T-cell (primary cell): ENCODE measurements around the gene RPL37. TPM values are rescaled to one million over a fixed set of nuclear protein-coding genes. Genes with fewer than 3 reads are reported as not detected.
"Not testable (repeated sequence)": the region's sequence is repeated elsewhere in the genome, so short reads cannot be mapped to it uniquely, and the experiment has no call there.

ENCODE experiments used
- ATAC-seq, 4 experiments: fragments of 200-7000 bp in 3 of 4; fragments of 150-1000 bp in 1 of 4; cut with Tn5 transposase; replicated peaks in 1 of 4; 1 replicate in 3 of 4; 2 replicates in 1 of 4; pipeline ENCODE4 v1.10.0; 2021; ENCODE audit warnings: moderate library complexity in 3 of 4, mild to moderate bottlenecking in 2 of 4, moderate number of reproducible peaks in 1 of 4
- CTCF ChIA-PET, 2 donors: fragments of 300-600 bp; sonication (Branson Sonifier 250); formaldehyde crosslinking; loops; one replicate each; lab custom pipeline; 2022; ENCODE audit warnings: antibody characterized with exemption in 2 of 2; lab: Charles Lee
- POLR2A ChIA-PET, 2 donors: fragments of 300-600 bp; sonication (Branson Sonifier 250); formaldehyde crosslinking; loops; one replicate each; lab custom pipeline; 2022; ENCODE audit warnings: antibody characterized with exemption in 2 of 2; lab: Charles Lee
- DNase-seq, 35 experiments: peaks; one replicate each; pipeline versions ENCODE4 v3.0.0 to v3.0.0-alpha.2; 2013 to 2023
- H3K27ac ChIP-seq: one replicate; pipeline ENCODE4 v1.5.1; 2013; ENCODE audit warnings: low read length
- H3K27me3 ChIP-seq, 2 experiments: replicated peaks in 1 of 2; 1 replicate in 1 of 2; 2 replicates in 1 of 2; pipeline versions ENCODE4 v1.6.1 to v1.7.0; 2013; ENCODE audit warnings: low read length in 1 of 2, mixed read lengths in 1 of 2; ENCODE audit not compliant: control insufficient read depth in 2 of 2, insufficient read depth in 2 of 2; ENCODE audit errors: extremely low read depth in 1 of 2
- H3K36me3 ChIP-seq, 2 donors: 1 replicate in 1 of 2; 2 replicates in 1 of 2; pipeline versions ENCODE4 v1.6.1 to v1.7.0; 2013; ENCODE audit warnings: low read length in 1 of 2; ENCODE audit not compliant: control insufficient read depth in 2 of 2, insufficient read depth in 1 of 2; ENCODE audit errors: extremely low read depth in 1 of 2
- H3K4me1 ChIP-seq, 2 experiments: 1 replicate in 1 of 2; 2 replicates in 1 of 2; pipeline versions ENCODE4 v1.6.1 to v1.7.0; 2013; ENCODE audit warnings: low read length in 2 of 2, mixed read lengths in 1 of 2; ENCODE audit not compliant: insufficient read depth in 2 of 2, control insufficient read depth in 1 of 2; ENCODE audit errors: extremely low read depth in 1 of 2
- H3K4me3 ChIP-seq, 2 donors: 1 replicate in 1 of 2; 2 replicates in 1 of 2; pipeline versions ENCODE4 v1.5.1 to v1.7.0; 2013; ENCODE audit warnings: mild to moderate bottlenecking in 2 of 2, low read length in 1 of 2, moderate library complexity in 1 of 2; ENCODE audit not compliant: control insufficient read depth in 1 of 2; ENCODE audit errors: extremely low read depth in 1 of 2
- H3K9me3 ChIP-seq: 2 replicates; pipeline ENCODE4 v1.7.0; 2013
- H3K27ac Mint-ChIP-seq, 2 donors: one replicate each; pipeline ENCODE4 v1.8.0; 2020 to 2021; ENCODE audit warnings: mild to moderate bottlenecking in 2 of 2, mixed read lengths in 2 of 2
- H3K27me3 Mint-ChIP-seq, 2 donors: one replicate each; pipeline ENCODE4 v1.8.0; 2021 to 2022; ENCODE audit warnings: mixed read lengths in 2 of 2
- H3K36me3 Mint-ChIP-seq: one replicate; pipeline ENCODE4 v1.8.0; 2021; ENCODE audit warnings: mixed read lengths
- H3K4me1 Mint-ChIP-seq, 3 donors: one replicate each; pipeline ENCODE4 v1.8.0; 2020 to 2022; ENCODE audit warnings: mixed read lengths in 3 of 3, mild to moderate bottlenecking in 1 of 3
- H3K4me3 Mint-ChIP-seq, 3 donors: one replicate each; pipeline ENCODE4 v1.8.0; 2020 to 2022; ENCODE audit warnings: mild to moderate bottlenecking in 3 of 3, mixed read lengths in 3 of 3, moderate library complexity in 3 of 3
- H3K9me3 Mint-ChIP-seq, 3 donors: one replicate each; pipeline ENCODE4 v1.8.0; 2020 to 2022; ENCODE audit warnings: mixed read lengths in 3 of 3
- WGBS: methylation state at CpG from one replicate; pipeline ENCODE4 v1.1.5; 2013; ENCODE audit warnings: missing lambda C conversion rate; ENCODE audit not compliant: insufficient coverage; 5-methylcytosine and 5-hydroxymethylcytosine counted together
- total RNA-seq, 35 experiments: library from RNA in 6 of 35; stranded (reverse) in 6 of 35; fragments of 120-200 nt in 1 of 35; gene quantifications; one replicate each; pipeline versions ENCODE4 v1.2.1 to v1.2.4 and lab custom pipeline; 2013 to 2026

RPL37 gene
- total RNA-seq, 5 donors from 2014 or later (not counting 1 experiment from before 2014, with no cell fraction given), result 2,003 to 2,190 (median 2,100) TPM

- H3K27ac Mint-ChIP-seq, H3K27me3 Mint-ChIP-seq, H3K4me3 Mint-ChIP-seq, H3K36me3 ChIP-seq, DNase-seq, H3K4me1 ChIP-seq, H3K9me3 ChIP-seq, ATAC-seq, H3K27ac ChIP-seq, H3K4me3 ChIP-seq, H3K9me3 Mint-ChIP-seq, CTCF ChIA-PET, H3K27me3 ChIP-seq: not testable (repeated sequence)
- Mint-ChIP-seq H3K36me3 (peaks cover 39% of the 10 kb centered on the region), H3K4me1 (peaks cover 76 to 80% (median 77%) of the 10 kb centered on the region in 3 donors)
- WGBS, result no CpG with 5 or more reads among the region's 5 CpGs
- POLR2A ChIA-PET, result interaction anchor here in 1 of 2 donors (0.6 kb wide), 1 partner anchor 15 kb away, joined by 3 read pairs; no protein-coding TSS in a partner anchor
These were observed 46.1 kb downstream of the RPL37 start for GRCh38 chr5:40788941-40789340.

- H3K27me3 Mint-ChIP-seq, result no peaks in the 10 kb centered on the region
- no peak overlapping the region for H3K27ac Mint-ChIP-seq
- DNase-seq, result no peak
- H3K4me3 Mint-ChIP-seq, result no peak overlapping the region
- H3K36me3 ChIP-seq, result no peaks in the 10 kb centered on the region
- no peaks in the 10 kb centered on the region for H3K27me3 ChIP-seq
- no peaks in the 10 kb centered on the region for H3K9me3 ChIP-seq
- H3K27ac ChIP-seq, result no peak overlapping the region
- POLR2A ChIA-PET, result interaction anchor here (0.6 to 1.5 kb wide), 3 partner anchors 10 to 70 kb away, joined by 3 to 5 read pairs (median 4); partner anchors contain the start of gene PRKAA1 (in 1 of the 2)
- H3K9me3 Mint-ChIP-seq, result peaks cover 0 to 8% (median 3%) of the 10 kb centered on the region in 3 donors
- CTCF ChIA-PET, result interaction anchor here (0.6 to 1.1 kb wide), 3 partner anchors 11 to 85 kb away, joined by 3 to 4 read pairs (median 3); no protein-coding TSS in a partner anchor
- peaks cover 39% of the 10 kb centered on the region for H3K36me3 Mint-ChIP-seq
- no peak for ATAC-seq
- WGBS, result no CpG with 5 or more reads among the region's 1 CpG
- H3K4me3 ChIP-seq, result no peak overlapping the region
- peaks cover 0 to 3% of the 10 kb centered on the region in 2 experiments for H3K4me1 ChIP-seq
- peaks cover 73% of the 10 kb centered on the region in 3 donors for H3K4me1 Mint-ChIP-seq
These were observed 47.0 kb downstream of the RPL37 start for GRCh38 chr5:40787986-40788385.

- not testable (repeated sequence) for H3K27me3 ChIP-seq, DNase-seq, H3K4me1 ChIP-seq, H3K36me3 ChIP-seq, H3K27ac ChIP-seq, ATAC-seq, H3K27ac Mint-ChIP-seq, H3K4me3 ChIP-seq, H3K9me3 Mint-ChIP-seq, H3K27me3 Mint-ChIP-seq, H3K4me3 Mint-ChIP-seq, H3K9me3 ChIP-seq
- no CpG with 5 or more reads among the region's 3 CpGs for WGBS
- Mint-ChIP-seq H3K36me3 (peaks cover 39% of the 10 kb centered on the region), H3K4me1 (peaks cover 79 to 85% (median 79%) of the 10 kb centered on the region in 3 donors)
- ChIA-PET CTCF (interaction anchor here (0.6 to 1.1 kb wide), 2 partner anchors 12 to 1503 kb away, joined by 3 to 4 read pairs; no protein-coding TSS in a partner anchor), POLR2A (interaction anchor here in 1 of 2 donors (0.6 to 1.5 kb wide), 2 partner anchors 12 to 52 kb away, joined by 5 read pairs; partner anchors contain the start of gene PRKAA1)
These were observed 48.4 kb downstream of the RPL37 start for GRCh38 chr5:40786664-40787063.

GRCh38 chr5:40784916-40785315 lies 50.1 kb downstream of the RPL37 start:
- H3K36me3 Mint-ChIP-seq, result peaks cover 34% of the 10 kb centered on the region
- DNase-seq, result no peak
- WGBS, result no CpG with 5 or more reads among the region's 1 CpG
- Histone ChIP-seq H3K36me3 (no peaks in the 10 kb centered on the region), H3K27me3 (no peaks in the 10 kb centered on the region), H3K9me3 (no peaks in the 10 kb centered on the region), H3K4me3 (no peak overlapping the region), H3K27ac (no peak overlapping the region), H3K4me1 (peaks cover 0 to 2% of the 10 kb centered on the region in 2 experiments)
- no peak for ATAC-seq
- H3K27me3 Mint-ChIP-seq, result no peaks in the 10 kb centered on the region
- CTCF ChIA-PET, result no interaction called here
- H3K4me1 Mint-ChIP-seq, result peaks cover 79 to 80% (median 79%) of the 10 kb centered on the region in 3 donors
- peaks cover 0 to 8% (median 3%) of the 10 kb centered on the region in 3 donors for H3K9me3 Mint-ChIP-seq
- no peak overlapping the region for H3K27ac Mint-ChIP-seq
- H3K4me3 Mint-ChIP-seq, result no peak overlapping the region
- POLR2A ChIA-PET, result interaction anchor here in 1 of 2 donors (0.5 kb wide), 1 partner anchor 1269 kb away, joined by 3 read pairs; no protein-coding TSS in a partner anchor

- Mint-ChIP-seq H3K36me3 (peaks cover 31% of the 10 kb centered on the region), H3K4me1 (peaks cover 71 to 79% (median 78%) of the 10 kb centered on the region in 3 donors), H3K27ac (peak overlapping the region in 1 of 2 donors; percentile 59), H3K4me3 (no peak overlapping the region), H3K9me3 (peaks cover 0 to 8% (median 3%) of the 10 kb centered on the region in 3 donors), H3K27me3 (no peaks in the 10 kb centered on the region)
- CTCF ChIA-PET, result interaction anchor here in 1 of 2 donors (0.7 kb wide), 2 partner anchors 23 to 98 kb away, joined by 3 read pairs; no protein-coding TSS in a partner anchor
- POLR2A ChIA-PET, result interaction anchor here in 1 of 2 donors (0.5 kb wide), 1 partner anchor 1268 kb away, joined by 3 read pairs; no protein-coding TSS in a partner anchor
- H3K4me1 ChIP-seq, result no peaks in the 10 kb centered on the region
- H3K9me3 ChIP-seq, result no peaks in the 10 kb centered on the region
- H3K4me3 ChIP-seq, result no peak overlapping the region
- 100% methylated on average over 1 of the region's 1 CpG for whole genome bisulfite sequencing
- H3K27me3 ChIP-seq, result no peaks in the 10 kb centered on the region
- H3K27ac ChIP-seq, result no peak overlapping the region
- H3K36me3 ChIP-seq, result no peaks in the 10 kb centered on the region
- no peak for ATAC-seq
- DNase-seq, result no peak
These were observed 50.9 kb downstream of the RPL37 start for GRCh38 chr5:40784027-40784653.

GRCh38 chr5:40781843-40782409 lies 53.1 kb downstream of the RPL37 start:
- Histone ChIP-seq H3K4me3 (no peak overlapping the region), H3K27ac (no peak overlapping the region), H3K9me3 (no peaks in the 10 kb centered on the region), H3K4me1 (no peaks in the 10 kb centered on the region), H3K36me3 (no peaks in the 10 kb centered on the region), H3K27me3 (no peaks in the 10 kb centered on the region)
- ChIA-PET POLR2A (no interaction called here), CTCF (no interaction called here)
- ATAC-seq, result no peak
- H3K4me1 Mint-ChIP-seq, result peaks cover 52 to 67% (median 63%) of the 10 kb centered on the region in 3 donors
- H3K4me3 Mint-ChIP-seq, result no peak overlapping the region
- peak overlapping the region in 1 of 2 donors; percentile 64 for H3K27ac Mint-ChIP-seq
- peaks cover 14% of the 10 kb centered on the region for H3K36me3 Mint-ChIP-seq
- no peaks in the 10 kb centered on the region for H3K27me3 Mint-ChIP-seq
- H3K9me3 Mint-ChIP-seq, result no peaks in the 10 kb centered on the region
- DNase-seq, result no peak
